Stimulated activated CD8-positive, alpha-beta memory T cell treated with anti-CD3 and anti-CD28 coated beads, Interleukin-4, amount 100 ng/mL, for 4 hours (primary cell): ENCODE results near the gene ST8SIA6.

Source experiments
- DNase-seq, 2 donors: peaks; one replicate each; pipeline ENCODE4 v3.0.0-alpha.2; 2020; ENCODE audit warnings: low read depth in 2 of 2, low spot score in 1 of 2

ST8SIA6 gene

DNA sequence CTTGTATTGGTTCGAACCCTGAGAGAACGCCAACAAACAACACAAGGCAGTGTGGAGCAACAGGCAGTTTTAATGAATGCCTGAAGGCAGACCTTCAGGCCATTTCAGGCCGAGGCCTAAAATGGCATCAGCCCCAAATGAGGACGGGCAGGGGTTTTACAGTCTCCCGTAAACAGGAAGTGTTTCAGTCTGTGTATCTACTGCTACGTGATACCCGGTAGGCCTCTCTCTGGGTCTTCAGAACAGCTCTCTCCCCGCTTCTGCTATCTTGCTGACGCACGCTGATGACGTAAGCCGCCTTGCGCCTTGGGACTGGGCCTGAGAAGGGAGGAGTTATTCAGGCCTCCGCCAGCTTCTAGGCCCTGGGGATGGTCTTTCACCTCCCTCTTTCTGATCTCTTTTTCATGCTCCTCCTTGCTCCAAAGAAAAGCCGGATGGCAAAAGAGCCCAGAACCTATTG, 67.7 kb downstream of the ST8SIA6 start:
- no peak for DNase-seq

- DNase-seq: no peak
Observed at GRCh38 chr10:17386021-17386420, 68.4 kb downstream of the ST8SIA6 start.

DNA sequence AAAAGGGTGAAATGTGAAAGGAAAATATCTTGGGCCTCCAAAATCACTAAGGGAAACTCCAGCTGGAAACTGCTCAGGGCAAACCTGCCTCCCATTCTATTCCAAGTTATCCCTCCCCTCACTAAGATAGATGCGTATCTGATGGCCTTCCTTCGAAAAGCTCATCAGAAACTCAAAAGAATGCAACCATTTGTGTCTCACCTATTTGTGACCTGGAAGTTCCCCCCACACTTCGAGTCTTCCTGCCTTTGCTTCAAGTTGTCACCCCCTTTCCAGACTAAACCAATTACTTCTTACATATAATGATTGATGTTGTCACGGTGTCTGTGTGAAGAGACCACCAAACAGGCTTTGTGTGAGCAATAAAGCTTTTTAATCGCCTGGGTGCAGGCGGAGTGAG, 69.3 kb downstream of the ST8SIA6 start:
- no peak for DNase-seq

DNA sequence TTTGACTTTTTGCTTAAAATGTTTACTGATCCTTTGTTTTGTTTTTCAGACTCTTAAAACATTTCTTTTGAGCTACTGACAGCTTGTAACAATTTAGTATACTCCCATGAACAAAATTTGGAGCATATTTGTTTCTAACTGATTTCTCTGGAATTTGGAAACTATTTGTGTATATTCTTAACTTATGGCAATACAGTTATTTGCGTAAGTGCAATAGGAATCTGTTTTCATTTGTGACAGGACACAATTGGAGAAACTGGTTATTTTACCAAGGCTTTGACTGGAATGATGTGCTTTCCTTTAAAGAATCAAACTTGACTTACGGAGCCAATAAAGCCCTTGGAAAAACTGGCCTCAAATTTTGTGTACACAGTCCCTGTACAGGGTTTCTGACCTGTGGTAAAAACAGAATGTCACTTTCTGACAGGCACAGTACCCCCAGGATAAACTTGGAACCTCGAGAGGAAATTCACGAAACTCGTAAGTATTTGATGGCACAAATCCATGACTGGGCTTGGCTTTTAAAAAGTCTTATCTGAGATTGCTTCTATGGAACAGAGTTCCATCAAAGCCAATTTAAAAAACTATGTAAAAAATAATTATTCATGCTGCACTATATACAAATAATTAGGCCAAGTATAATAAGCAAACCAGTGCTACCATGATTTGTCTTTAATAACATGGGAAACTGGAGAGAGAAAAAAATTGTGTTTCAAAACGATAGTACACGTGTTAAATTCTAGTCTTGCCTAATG, 70.4 kb downstream of the ST8SIA6 start:
- DNase-seq: no peak

- DNase-seq: no peak
Observed at GRCh38 chr10:17381502-17382142, 72.8 kb downstream of the ST8SIA6 start.

DNA sequence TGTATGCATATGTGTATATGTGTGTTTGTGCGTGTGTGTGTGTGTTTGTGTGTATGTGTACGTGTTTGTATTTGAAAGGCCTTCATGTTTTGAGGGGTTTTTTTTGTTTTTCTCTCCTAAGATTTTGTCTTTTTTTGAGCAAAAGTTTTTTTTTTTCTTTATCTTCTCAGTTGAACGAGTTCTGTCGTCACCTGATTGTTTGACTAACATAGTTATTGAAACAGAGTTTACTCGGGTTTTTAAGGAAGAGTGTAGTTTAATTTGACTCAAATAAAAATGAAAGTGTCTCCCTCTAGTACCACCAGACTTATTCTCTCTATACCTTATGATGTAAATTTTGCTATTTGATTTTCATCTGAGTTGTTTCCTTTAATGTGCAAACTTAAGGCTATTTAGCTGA, 73.5 kb downstream of the ST8SIA6 start:
- no peak for DNase-seq

DNA sequence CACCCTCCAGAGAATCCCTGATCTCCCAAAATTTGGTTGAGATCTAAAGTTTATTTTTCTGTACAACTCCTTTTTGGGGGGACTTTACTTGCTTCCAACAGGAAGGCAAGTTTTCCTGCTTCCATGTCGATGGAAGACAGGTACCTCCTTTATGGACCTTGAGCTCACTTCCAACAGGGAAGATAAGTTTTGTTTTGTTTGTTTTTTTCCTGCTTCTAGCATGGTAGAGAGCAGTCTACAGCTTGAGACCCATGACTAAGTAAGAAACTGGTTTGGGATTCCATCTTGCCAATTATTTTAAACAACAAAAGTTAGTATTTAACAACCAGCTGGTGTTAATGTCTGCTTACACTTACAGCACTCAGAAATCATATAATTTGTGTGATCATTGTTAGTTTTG, 74.4 kb downstream of the ST8SIA6 start:
- no peak for DNase-seq

DNA sequence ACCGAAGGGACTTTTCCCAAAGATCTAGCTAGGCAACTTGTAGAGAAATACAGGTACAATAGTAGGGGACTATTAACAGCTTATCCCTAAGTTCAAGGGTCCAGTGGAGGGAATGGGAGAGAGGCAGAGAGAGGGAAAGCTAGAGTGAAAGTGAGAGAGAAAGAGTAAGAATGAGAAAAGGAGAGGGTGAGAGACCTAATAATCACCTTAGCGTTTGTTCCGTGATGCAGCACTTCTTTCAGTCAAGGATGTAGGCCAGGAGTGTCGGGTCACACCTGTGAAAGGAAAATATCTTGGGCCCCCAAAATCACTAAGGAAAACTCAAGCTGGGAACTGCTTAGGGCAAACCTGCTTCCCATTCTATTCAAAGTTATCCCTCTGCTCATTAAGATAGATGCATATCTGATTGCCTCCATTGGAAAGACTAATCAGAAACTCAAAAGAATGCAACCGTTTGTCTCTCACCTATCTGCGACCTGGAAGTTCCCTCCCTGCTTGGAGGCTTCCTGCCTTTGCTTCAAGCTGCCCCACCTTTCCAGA, 75.2 kb downstream of the ST8SIA6 start:
- no peak for DNase-seq

DNA sequence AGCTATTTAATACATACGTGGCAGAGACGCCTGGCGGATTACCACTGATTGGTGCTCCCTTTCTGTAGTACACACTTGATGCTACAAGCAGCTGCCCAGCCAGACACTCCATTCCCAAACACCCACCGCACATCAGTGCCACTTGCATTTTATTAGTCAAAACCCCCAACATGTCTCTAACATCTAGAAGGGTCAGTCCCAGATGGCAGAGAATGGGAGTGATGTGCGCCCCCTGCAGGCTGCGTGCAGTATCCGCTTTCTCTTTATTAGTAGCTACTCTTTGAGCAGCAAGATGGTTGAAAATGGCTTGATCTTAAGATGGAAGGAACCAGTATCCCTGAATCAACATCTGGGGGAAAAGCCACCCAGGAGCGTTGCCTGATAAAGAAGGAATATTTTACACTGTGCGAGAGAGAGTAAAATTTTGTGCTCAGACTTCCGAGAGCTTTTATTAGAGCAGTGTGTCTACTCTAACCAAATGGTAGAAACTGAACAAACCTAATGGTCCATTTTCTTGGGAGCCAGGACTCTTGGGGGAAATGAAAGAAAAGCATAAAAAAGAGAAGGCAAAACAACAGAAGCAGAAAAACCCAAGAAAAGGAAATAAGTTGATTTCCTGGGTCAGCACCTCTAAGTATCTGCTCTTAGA, 78.3 kb downstream of the ST8SIA6 start:
- DNase-seq: peak in 1 of 2 donors; percentile 8

DNA sequence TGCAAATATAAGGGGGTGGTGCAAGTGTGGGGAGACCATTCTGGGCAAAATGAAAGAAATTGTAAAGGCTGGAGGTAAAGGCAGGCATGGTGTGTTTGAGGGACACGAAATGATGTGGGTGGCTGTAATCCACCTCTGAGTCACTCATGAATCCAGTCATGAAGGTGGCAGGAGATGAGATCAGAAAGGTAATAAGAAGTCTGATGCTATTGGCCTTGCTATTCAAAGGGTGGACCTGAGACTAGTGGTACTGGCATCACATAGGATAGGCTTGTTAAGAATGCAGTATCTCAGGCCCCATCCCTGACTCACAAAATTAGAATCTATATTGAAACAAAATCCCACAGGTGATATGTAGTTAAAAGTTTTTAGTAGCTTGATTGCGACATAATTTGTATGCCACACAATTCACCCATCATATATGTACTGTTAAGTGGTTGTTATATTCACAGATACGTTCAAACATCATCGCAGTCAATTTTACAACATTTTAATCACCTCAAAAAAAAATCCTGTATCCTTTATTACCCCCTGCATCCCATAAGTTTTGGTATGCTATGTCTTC, 85.6 kb downstream of the ST8SIA6 start:
- no peak for DNase-seq

GRCh38 chr10:17366705-17367104, 87.7 kb downstream of the ST8SIA6 start:
- DNase-seq: no peak

- DNase-seq: no peak
Observed at GRCh38 chr10:17365402-17365801, 89.0 kb downstream of the ST8SIA6 start.

DNA sequence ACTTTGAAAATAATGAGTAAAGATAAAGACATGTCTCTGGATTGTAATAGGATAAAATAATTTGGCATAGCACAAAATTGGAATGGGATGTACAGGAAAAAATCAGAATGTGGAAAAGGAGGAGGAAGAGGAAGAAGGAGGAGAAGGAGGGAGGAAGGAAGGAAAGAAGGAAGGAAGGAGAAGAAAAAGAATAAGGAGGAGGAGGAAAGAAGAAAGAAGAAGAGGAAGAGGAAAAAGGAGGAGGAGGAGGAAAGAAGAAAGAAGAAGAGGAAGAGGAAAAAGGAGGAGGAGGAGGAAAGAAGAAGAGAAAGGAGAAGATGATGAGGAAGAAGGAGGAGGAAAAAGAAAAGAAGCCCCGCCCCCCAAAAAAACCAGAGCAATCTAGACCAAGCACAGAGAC, 95.9 kb downstream of the ST8SIA6 start:
- DNase-seq: no peak

GRCh38 chr10:17357781-17358180, 96.6 kb downstream of the ST8SIA6 start:
- no peak for DNase-seq

- DNase-seq: no peak
Observed at GRCh38 chr10:17356820-17357219, 97.6 kb downstream of the ST8SIA6 start.

- DNase-seq: no peak
Observed at GRCh38 chr10:17354781-17355180, 99.6 kb downstream of the ST8SIA6 start.

DNA sequence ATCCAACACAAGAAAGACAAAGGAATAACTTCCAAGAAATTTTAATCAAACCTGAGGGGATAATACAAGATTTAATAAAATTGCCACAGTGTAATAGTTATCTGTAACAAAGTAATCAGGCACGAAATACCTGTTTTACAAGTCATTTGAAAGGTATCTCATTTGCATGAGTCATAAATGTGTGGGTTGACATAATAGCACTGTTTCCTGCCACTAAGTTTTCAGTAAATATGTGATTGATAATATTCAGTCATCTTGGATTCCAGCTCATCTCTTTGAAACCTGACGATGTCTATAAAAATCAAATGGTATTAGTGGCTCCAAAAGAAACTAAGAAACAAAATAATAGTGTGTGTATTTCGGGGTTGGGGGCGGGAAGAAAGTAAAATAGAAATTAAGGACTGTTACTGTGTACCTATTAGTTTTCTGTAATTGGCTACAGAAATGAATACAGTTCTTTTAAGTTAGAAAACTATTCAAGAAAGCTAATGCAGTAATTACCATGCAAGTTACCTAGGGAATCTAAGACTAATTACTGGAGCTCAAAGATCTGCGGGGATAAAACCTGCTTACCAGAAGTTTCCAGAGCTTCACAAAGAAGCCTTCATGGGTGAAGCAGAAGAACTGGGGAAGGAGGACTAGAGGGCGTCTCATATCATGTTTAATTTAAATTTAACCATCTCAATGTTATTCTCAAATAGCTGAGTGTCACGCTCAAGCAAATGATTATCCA, 100.7 kb downstream of the ST8SIA6 start:
- no peak for DNase-seq

GRCh38 chr10:17352583-17352982, 101.8 kb downstream of the ST8SIA6 start:
- no peak for DNase-seq

GRCh38 chr10:17351506-17351905, 102.9 kb downstream of the ST8SIA6 start:
- DNase-seq: no peak

DNA sequence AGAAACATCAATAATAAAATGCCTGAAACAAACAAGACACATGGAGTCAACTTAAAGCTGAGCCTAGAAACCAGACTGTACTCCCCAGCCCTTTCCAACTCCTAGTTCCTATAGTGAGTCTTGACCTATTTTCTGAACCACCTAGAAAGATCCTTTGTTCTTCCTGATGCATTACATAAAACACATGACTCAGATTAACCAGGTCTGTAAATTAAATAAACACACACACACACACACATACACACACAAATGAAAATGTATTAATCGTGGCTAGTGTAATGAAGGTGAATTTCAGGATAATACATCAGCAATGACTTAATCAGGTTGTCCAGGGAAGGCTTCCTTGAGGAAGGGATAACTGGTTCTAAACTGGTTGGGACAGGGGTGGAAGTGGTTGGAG, 104.7 kb downstream of the ST8SIA6 start:
- no peak for DNase-seq
